HG03378 (cell line): ENCODE results near the gene CAMTA1.

Source experiments
- ATAC-seq: cut with Tn5 transposase; IDR thresholded peaks from one replicate; pipeline ENCODE4 v1.9.1; 2021; ENCODE audit warnings: mild to moderate bottlenecking, moderate library complexity; ENCODE audit not compliant: unreplicated experiment

CAMTA1 gene

DNA sequence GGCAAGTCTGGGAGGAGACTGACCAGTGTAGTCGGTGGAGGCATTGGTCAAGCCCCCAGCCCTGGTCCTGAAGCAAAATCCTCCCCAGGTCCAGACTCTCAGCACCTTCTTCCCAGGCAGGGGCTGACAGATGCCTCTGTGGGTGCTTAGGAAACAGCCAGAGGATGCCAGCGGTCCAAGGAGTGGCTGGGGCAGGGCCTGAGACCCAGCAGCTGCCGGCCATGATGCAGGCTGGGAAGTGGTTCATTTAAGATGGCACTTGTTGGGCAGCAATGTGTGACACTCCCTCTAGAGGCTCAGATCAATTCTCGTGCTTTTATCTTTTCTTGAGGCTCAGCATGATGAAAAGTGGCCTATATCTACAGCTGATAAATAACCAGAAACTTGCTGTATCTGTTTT, 820.8 kb downstream of the CAMTA1 start:
- ATAC-seq, result no peak

DNA sequence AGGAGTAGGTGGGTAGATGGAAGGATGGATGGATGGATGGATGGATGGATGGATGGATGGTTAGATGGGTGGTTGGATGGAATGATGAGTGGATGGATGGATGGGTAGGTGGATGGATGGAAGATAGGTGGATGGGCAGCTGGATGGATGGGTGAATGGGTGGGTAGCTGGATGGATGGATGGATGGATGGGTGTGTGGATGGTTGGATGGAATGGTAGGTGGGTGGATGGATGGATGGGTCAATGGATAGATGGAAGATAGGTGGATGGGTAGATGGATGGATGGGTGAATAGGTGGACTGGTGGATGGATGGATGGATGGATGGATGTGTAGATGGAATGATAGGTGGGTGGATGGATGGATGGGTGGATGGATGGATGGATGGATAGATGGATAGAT, 821.8 kb downstream of the CAMTA1 start:
- no peak for ATAC-seq

DNA sequence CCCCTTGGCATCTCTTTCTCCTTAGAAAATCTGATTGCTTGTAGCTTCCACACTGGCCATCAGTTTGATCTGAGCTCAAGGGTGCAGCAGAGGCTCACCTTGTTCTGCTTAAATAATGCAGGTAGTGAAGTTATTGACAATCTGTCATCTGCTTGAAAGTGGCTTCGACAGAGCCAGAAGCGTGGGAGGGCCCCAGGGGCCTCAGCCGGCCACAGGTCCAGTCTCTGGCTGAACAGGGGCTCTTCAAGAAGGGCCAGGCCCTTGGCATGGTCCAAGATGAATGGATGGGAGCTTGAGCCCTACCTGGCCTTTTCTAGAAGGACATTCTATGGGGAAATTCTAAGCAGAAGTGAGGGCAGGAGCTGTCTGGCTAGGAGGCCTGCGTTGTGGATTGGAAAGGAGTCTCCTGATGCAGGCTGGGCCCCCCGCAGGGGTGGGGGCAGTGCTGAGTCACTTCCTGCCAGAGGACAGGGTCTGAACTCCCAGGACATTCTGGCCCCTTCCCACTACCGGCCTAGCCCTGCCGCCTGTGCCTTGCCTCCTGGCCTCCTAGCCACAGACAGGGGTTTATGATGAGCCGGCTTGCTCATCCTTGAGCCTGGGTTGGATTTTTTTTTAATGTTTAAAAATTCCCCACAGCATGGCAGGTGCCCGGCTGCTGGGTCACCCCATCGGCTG, 823.5 kb downstream of the CAMTA1 start:
- no peak for ATAC-seq

DNA sequence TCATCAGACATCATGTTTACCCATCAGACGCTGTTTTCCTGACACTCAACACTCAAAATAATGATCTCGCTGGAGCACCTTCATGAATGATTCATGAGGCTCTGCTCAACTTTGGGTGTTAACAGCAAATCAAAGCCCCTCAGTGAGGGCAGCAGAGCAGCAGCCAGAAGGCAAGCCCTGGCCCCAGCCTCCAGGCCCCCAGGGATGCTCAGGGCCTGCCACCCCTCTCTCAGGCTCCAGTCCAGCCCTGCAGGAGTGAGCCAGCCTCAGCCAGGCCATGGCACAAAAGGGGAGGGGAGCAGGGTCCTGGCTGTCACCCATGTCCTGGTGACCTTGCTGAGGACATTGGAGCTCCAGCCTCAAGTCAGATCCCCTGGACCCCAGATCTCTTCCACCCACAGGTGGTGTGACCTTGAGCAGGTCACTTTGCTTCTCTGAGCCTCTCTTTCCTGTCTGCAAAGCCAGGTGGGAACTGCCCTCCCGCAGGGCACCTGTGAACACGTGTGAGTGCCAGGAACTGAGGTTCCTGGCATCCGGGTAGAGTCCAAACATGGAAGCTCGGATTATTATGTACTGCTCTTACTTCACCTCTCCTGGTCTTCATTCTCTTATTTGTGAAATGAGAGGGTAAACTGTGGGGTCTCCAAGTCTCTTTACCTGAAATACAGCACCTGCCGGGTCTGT, 824.2 kb downstream of the CAMTA1 start:
- ATAC-seq, result no peak

DNA sequence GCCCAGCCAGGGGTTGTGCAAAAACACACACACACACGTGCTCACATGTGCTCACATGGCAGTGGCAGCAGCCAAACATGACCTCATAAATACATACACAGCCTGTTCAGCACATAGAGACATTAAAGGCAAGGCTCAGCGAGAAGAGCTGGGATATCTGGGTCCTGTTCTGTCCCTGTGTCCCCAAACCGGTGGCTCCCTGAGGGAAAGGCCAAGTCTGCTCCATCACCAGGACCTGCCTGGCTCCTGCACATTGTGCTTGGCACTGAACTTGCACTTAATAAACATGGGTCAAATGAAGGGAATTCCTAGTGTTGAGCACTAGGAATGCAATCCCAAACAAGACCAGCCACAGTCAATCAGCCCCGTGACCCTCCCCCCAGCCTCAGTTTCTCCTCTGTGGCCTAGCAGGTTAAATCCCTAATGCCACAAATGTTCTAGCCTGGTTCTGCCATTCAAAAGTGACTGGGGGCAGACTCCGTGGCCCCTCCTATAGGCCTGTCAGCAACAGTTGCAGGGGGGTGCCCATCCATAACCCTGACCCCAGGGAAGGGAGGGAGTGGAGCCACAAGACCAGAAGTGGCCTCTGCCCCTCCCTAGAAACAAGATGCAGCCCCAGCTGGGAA, 825.0 kb downstream of the CAMTA1 start:
- no peak for ATAC-seq

DNA sequence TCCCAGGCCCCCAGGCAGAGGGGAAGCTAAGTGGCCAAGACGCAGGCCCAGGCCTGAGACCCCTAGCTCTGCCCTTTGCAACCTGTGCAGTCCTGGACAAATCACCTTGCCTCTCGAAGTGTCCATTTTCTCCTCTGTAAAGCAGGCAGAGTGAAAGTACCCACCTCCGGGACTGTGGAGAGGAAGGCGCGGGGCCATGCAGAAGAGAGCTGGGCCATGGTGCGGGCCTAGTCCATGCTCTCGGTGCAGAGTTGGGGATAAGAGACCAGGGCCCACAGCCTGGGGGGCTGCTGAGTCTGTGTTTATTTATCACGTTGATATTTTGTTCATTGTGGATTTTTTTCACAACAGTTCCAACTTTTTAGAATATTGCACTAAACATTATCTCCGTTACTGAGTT, 825.7 kb downstream of the CAMTA1 start:
- ATAC-seq, result no peak

DNA sequence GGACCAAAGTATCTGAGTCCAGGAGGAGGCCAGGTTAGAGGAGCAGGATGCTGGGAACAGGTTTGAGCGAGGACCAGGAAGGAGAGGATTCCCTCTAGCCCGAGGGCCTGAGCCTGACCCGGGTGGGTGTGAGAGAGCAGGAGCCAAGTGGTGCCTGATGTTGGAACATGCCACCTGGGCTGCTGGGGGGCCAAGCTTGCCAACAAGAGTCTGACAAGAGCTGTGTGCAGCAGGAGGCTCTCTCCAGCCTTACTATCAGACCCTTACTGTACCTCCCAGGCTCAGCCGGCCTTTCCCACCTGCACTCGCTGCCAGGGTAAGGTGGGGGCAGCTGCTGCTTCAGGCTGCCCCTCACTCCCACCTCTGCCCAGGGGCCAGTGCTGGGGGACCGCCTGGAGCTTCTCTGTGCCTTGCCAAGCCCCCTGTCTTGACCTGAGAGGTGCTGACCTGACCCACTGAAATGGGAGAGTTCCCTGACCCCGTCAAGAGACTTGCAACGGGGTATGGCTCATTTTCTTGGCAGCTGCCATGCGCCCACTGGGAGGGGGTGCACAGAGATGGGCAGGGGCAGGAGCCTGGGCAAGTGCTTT, 826.3 kb downstream of the CAMTA1 start:
- no peak for ATAC-seq

DNA sequence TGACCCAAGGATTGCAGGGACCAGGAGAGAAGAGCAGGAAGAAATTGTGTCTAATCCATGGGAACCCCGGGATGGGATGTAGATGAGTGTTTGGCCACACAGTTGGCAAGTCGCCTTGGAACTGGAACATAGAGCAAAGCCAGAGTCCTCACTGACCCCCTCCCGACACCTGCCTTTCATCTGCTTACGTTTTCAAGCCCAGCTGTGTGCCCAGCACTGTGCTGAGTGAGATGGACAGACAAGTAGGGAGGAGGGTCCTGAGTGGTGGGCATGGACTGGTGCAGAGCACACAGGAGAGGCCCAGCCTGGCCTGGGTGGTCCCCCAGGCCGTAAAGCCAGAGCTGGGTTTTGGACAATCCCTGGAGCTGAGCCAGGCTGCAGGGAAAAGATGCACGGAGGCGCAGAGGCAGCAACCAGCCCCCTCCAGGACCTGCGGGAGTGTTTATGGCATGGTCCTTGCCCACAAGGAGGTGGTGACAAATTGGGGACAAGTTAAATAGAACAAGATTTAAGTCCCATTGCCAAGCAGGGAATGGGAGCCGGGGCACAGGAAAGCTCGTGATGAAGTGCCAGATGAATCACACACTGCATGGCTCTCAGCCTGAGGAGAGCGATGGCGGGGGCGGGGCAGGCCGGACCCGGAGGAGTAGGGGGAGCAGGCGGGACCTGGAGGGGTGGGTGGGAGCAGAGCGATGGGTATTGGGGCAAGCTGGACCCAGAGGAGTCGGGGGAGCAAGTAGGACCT, 828.0 kb downstream of the CAMTA1 start:
- ATAC-seq, result no peak

DNA sequence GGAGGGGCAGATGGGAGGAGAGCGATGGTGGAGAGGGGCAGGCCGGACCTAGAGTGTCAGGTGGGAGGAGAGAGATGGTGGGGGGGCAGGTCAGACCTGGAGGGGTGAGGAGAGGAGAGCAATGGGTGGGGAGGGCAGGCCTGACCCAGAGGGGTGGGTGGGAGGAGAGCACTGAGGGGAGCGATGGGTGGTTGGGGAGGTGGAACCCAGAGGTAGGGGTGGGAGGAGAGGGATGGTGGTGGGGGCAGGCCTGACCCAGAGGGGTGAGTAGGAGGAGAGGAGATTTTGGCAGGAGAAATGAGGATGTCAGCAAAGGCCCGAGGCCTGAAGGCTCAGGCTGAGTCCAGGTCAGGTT, 828.6 kb downstream of the CAMTA1 start:
- no peak for ATAC-seq

DNA sequence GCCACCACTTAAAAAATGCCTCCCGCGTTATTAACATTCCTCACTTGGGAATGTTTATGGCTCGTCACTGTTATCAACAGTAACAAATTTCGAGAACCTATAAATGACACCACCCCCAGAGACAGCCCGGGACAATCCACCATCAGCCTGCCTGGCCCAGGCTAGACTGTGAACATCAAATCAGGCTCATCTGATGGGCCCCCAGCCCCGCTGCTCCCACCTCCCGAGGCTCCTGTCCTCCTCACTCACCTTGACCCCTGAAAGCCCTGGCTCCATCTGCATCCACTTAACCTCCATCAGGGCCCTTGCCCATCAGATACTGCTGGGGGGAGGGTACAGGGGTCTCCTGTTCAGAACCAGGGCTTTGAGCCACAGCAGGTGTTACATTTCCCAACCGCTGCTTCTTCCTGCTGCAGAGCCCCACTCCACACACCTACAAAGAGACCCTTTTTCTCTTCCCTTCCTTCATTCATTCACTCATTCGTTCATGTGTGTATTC, 829.4 kb downstream of the CAMTA1 start:
- ATAC-seq, result no peak

DNA sequence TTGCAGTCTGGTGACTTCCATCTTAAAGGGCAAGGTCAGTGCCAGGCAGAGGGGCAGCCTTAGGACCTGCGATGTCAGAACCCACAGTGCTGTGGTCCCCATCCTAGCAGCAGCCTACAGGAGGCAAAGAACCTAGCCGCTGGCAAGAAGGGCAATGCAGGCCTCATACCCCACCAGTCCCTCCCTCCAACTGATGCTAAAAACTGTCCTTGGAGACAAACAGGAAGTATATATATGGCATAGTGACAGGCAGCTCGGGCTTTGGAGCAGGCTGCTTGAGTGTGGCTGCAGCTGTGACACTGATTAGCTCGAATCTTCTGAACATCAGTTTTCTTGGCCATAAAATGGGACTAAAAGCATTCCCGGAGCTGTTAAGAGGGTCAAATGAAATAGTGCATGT, 829.9 kb downstream of the CAMTA1 start:
- no peak for ATAC-seq

DNA sequence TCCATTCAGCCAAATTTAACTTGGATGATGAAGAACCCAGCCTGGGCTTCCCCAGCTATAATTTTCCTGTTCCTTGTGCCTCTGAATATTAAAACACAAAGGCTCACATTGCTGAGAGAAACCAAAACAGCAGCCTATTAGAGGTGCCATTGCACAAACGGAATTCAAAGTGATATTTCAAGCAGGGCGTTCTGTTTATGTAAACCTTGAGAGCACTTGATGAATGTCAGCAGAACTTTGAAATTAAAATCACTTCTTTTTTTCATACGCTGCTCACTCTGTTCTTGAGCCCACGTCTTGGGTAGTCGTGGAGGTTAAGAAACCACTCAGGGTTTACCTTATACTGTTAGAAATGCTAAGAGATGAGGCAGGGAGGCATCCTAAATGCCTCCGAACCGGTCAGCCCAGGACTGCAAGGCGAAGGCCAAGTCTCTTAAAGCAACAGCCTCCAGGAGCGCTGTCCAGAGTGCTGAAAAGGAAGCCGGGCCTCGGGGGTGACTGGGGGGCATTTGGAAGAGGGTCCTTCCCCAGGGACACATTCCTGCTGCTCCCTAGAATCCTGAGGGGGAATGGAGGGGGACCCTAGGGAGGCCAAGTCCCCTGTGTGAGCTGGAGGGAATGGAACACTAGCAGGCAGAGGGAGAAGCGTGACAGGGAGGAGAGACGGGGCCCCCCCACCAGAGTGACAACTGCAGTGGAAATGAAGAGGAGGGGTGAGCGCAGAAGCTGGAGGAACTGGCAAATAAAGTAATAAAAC, 831.0 kb downstream of the CAMTA1 start:
- no peak for ATAC-seq

DNA sequence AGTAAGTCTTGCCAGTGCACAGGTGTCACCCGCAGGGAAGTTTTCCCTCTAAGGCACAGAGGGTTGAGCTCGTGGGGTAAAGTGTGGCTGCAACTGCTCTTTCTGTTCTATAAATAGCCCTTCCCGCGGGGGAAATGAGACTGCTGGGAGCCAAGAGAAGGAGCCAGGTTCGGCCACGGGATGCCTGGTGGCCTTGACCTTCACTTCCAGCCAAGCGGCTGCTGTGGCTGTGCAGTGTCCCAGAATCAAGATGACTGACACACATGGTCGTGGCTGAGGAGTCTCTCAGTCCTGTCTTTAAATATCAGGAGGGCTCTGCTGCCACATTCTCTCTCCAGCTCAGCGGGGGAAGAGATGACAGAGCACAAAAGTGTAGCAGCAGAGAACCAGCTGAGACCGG, 831.7 kb downstream of the CAMTA1 start:
- ATAC-seq, result no peak

DNA sequence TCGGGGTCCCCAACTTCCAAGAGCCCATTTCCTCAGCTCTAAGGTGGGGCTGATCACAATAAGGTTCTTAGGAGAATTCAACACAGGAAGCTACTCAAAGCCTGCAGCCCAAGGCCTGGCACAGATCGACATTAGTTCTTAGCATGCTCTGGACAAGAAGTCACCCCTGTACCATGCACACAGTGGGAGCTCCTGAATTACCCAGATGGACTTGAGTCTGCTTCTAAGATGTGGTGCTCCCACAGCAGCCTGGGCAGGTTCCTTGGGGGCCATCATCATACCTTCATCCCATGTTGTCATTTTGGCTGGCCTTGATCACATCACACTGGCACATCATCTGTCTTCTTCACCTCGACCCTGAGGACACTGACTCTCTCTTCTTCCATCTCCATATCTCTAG, 832.6 kb downstream of the CAMTA1 start:
- ATAC-seq, result no peak

DNA sequence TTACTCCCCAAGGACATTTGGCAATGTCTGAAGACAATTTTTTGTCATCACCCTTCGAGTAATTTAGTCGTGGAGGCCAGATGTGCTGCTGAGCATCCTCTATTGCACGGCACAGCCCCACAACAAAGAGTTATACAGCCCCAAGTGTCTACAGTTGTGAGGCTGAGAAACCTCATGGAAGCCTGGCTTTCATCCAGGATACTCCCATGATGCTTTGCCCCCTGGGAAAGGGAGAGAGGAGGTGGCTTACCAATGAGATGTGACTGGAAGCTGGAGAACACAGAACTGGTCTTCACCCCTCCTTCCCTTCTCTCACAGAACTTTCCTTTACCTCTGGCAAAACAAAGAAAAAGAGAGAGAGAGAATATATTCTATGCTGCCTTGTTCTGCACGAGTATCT, 834.9 kb downstream of the CAMTA1 start:
- no peak for ATAC-seq

DNA sequence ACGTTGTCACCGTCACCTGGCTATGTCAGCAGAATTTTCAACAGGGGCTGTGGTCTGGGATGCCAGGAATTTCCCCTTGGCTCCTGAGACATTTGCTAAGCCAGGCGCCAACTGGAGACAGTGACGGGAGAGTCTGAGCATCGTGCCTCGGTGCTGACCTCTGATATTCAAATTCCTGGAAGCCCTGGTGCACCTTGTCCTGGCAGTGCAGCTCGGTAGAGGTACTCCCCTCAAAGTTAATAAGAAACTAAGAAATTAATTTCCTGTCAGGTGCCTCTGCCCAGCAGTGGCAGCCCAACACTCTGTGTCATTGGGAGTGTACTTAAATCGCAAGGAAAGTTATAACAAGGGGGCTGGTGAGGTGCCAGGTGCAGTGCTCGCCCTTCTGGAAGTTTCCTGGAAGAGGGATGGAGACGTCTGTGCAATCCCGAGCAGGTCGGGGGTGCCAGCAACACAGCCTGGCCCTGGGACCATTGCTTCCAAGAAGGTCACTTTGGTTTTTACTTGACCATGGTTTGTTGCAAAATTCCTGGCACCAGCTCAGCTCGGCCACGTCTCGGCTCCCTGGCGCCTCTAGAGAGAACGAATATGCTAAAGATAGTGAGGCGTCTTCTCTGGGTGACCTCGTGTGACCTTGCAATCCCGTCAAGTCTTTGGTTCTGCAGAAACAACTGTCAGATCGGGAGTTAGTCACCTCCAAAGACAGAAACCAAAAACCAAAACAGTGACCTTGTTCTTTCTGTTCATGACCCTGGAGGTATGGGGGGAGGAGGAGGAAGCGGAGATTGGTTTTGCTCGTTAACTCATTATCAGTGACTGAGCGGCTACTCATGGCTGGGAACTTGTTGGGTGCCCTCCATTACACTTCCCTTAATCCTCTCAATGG, 836.3 kb downstream of the CAMTA1 start:
- no peak for ATAC-seq

DNA sequence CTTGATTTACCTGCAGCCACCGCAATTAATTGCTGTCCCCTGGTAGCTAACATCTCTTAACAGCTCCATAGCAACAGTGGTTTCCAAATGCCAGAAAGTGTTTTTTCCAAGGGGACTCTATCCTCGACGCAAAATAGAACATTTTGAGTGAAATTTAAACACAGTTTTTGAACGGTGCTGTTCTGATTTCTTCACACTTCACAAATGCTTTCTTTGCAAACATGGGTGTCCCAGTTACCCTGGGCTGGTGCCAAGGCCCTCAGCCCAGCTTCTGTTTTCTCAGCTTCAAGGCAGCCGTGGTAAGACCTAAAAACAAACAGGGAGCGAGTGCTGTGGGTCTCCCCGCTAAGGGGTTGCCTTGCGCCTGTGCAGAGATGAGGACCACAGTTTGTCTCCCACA, 838.6 kb downstream of the CAMTA1 start:
- ATAC-seq, result no peak

DNA sequence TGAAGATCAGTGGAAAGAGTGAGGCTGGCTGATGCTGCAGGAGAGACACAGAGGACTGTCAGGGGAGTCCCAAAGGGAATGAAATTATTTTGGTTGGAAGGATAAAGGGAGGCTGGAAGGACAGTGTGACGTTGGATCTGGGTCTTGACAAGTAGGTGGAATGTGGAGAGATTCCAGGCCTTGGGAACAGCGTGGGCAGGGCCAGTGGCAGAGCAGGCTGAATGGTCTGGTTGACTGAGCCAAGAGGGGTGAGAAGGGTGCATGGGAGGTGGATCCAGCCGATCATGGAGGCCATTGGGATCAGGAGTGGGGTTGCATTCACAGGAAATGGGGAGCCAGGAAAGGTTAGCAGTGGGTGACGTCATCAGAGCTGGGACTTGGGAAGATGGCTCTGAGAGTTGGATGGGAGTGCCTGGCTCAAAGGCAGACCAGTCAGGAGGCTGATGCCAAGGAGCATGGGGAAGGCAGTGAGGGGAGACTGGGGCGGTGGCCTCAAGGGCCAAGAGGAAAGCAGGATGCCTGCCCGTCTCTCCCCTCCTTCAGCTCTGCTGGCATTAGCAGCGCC, 839.6 kb downstream of the CAMTA1 start:
- no peak for ATAC-seq

DNA sequence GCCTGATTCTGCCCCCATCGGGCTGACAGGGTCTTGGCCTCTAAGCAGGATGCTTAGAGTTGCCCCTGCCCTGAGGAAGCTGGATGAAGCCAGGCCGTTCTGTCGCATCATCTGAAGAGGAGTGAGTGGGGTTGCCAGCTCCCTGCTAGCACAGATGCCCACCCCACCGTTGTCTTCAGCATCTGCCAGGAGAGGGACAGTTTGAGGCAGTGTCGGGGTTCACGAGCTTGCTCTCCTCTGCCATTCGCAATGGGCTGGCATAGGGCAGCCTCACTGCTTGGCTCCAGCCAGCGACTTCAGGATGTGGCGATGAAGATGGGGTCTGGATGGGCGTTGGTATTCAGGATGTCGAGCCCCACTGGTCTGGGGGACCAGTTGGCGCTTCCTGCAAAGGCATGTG, 840.1 kb downstream of the CAMTA1 start:
- no peak for ATAC-seq
